ENCODE data around the gene LRRK1.
"Not testable (repeated sequence)": the region's sequence is repeated elsewhere in the genome, so short reads cannot be mapped to it uniquely, and the experiment has no call there.

LRRK1 gene

DNA sequence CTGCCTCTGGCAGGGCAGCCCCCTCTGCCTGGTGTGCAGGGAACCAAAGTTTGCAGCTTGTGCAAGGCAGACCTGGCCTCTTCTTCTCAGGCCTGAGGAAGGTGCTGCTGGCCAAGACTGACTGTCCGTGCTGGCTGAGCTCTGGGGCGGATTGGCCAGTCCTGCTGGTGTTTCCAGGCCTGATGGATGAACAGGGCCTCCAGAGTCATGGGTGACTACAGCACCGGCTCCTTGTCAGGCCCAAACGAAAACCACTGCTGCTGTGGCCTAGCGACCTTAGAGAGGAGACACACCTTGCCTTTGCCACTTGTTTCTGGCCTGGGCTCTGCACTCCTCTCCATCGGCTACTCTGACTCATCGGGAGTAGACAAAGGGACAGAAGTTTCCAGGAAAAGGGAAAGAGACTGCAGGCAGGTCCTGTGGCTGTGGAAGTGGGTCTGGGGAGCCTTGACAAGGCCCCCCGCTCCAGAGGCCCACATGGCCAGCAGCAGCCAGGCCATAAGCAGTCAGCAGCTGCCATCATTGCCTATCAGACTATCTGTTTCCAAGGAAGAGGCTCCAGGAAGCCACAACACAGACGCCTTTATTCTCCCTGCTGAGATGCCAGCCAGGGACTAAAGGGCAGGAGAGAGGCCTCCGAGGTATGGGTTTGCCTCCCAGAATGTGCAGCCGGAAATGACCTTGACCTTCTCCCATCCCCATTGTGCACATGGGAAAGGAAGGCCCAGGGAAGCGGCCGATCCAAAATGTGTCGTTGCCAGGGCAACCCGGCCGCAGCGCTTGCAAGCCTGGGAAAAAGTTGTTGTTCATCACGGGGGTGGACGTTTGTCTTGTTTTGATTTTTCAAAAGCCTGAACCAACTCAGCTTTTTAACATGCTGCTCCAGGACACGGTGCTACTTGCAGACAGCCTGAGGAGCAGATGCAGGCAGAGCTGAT lies 172.2 kb downstream of the LRRK1 start:
- no peak overlapping the region for H3K4me3 ChIP-seq (ENCODE audit: low read length)
- H3K9me3 ChIP-seq (ENCODE audit: insufficient read depth, low read length): no peaks in the 10 kb centered on the region
- H3K4me2 ChIP-seq (ENCODE audit: low read length): no peak overlapping the region
- no peaks in the 10 kb centered on the region for H3K4me1 ChIP-seq (ENCODE audit: low read length)
- no peaks in the 10 kb centered on the region for H4K20me1 ChIP-seq (ENCODE audit: insufficient read depth, low read length)
- H2AFZ ChIP-seq (ENCODE audit: low read depth, low read length): no peak overlapping the region
- H3K27me3 ChIP-seq (ENCODE audit: low read depth, low read length): peaks cover 18% of the 10 kb centered on the region
- H3K36me3 ChIP-seq (replicated peaks; ENCODE audit: low read depth, low read length): no peaks in the 10 kb centered on the region
- no peaks in the 10 kb centered on the region for H3K79me2 ChIP-seq (ENCODE audit: low read length)
- H3K27ac ChIP-seq (ENCODE audit: low read length): no peak overlapping the region
- TF ChIP-seq EZH2phosphoT487 (IDR thresholded peaks at IDR 0.05; ENCODE audit: low read depth): no peak
- TF ChIP-seq, protein P1, sequence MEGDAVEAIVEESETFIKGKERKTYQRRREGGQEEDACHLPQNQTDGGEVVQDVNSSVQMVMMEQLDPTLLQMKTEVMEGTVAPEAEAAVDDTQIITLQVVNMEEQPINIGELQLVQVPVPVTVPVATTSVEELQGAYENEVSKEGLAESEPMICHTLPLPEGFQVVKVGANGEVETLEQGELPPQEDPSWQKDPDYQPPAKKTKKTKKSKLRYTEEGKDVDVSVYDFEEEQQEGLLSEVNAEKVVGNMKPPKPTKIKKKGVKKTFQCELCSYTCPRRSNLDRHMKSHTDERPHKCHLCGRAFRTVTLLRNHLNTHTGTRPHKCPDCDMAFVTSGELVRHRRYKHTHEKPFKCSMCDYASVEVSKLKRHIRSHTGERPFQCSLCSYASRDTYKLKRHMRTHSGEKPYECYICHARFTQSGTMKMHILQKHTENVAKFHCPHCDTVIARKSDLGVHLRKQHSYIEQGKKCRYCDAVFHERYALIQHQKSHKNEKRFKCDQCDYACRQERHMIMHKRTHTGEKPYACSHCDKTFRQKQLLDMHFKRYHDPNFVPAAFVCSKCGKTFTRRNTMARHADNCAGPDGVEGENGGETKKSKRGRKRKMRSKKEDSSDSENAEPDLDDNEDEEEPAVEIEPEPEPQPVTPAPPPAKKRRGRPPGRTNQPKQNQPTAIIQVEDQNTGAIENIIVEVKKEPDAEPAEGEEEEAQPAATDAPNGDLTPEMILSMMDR (IDR thresholded peaks at IDR 0.05; ENCODE audit: low read depth, low read length): no peak
- H3K9ac ChIP-seq (ENCODE audit: low read length): no peak overlapping the region

DNA sequence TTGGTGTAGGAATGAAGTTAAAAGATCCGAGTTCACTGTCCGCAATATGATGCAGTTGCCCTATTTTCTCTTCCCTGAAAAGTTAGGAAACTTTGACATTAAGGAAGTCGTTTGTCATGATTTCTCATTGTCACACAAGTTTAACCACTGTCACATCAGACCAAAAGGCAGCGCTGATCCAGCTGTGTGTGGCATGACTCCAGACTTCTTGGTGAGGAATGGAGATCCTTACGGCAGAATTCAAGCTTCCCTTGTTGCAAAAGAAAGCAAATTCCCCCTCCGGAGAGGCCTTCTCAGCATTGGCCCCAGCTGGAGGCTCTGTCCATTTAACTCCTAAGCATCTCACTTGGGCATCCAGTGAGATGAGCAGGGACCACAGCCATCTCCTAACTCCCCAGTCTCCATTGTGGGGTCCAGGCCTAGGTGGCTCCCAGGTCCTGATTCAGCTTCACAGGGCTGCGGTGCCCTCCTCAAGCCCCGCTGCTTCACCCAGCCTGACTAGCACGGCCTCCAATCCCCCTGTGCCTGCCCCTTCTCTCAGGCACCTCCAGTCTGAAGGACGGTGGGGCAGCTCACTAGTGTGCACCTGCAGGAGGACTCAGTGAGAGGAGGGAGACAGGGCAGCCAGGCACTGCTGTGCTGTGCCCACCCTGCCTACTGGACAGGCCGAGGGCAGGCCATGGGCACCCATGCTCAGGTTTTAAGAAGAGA lies 173.2 kb downstream of the LRRK1 start:
- Histone ChIP-seq H3K27me3 (ENCODE audit: low read depth, low read length) (peaks cover 26% of the 10 kb centered on the region), H3K36me3 (replicated peaks; ENCODE audit: low read depth, low read length) (no peaks in the 10 kb centered on the region), H3K79me2 (ENCODE audit: low read length) (no peaks in the 10 kb centered on the region), H3K27ac (ENCODE audit: low read length) (no peak overlapping the region), H2AFZ (ENCODE audit: low read depth, low read length) (no peak overlapping the region), H4K20me1 (ENCODE audit: insufficient read depth, low read length) (no peaks in the 10 kb centered on the region), H3K4me3 (ENCODE audit: low read length) (no peak overlapping the region), H3K9me3 (ENCODE audit: insufficient read depth, low read length) (no peaks in the 10 kb centered on the region), H3K4me2 (ENCODE audit: low read length) (no peak overlapping the region), H3K4me1 (ENCODE audit: low read length) (no peaks in the 10 kb centered on the region), H3K9ac (ENCODE audit: low read length) (no peak overlapping the region)
- no peak for TF ChIP-seq EZH2phosphoT487 (IDR thresholded peaks at IDR 0.05; ENCODE audit: low read depth)
- TF ChIP-seq, protein P1 (IDR thresholded peaks at IDR 0.05; ENCODE audit: low read depth, low read length): no peak

DNA sequence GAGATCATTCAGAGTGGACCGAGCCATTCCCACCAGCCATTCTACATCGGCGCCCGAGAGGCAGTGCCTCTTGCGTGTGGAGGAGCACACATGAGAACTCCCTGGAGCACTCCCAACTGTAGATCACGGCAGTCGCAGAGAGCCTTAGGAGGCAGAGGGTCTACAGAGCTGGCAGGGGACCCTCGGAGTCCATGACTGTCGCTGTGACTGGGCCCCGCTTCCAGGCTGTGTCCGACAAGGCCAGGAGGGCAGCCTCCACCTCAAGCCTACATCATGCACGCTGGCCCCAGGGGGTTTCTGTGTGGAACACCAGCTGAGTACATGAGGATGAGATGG lies 173.7 kb downstream of the LRRK1 start:
- Histone ChIP-seq H3K9ac (ENCODE audit: low read length) (no peak overlapping the region), H3K4me2 (ENCODE audit: low read length) (no peak overlapping the region), H2AFZ (ENCODE audit: low read depth, low read length) (no peak overlapping the region), H3K4me3 (ENCODE audit: low read length) (no peak overlapping the region), H3K9me3 (ENCODE audit: insufficient read depth, low read length) (no peaks in the 10 kb centered on the region), H3K36me3 (replicated peaks; ENCODE audit: low read depth, low read length) (no peaks in the 10 kb centered on the region), H3K27me3 (ENCODE audit: low read depth, low read length) (peaks cover 26% of the 10 kb centered on the region), H3K27ac (ENCODE audit: low read length) (no peak overlapping the region), H4K20me1 (ENCODE audit: insufficient read depth, low read length) (no peaks in the 10 kb centered on the region), H3K79me2 (ENCODE audit: low read length) (no peaks in the 10 kb centered on the region), H3K4me1 (ENCODE audit: low read length) (no peaks in the 10 kb centered on the region)
- TF ChIP-seq EZH2phosphoT487 (IDR thresholded peaks at IDR 0.05; ENCODE audit: low read depth): no peak
- TF ChIP-seq, protein P1 (IDR thresholded peaks at IDR 0.05; ENCODE audit: low read depth, low read length): no peak

DNA sequence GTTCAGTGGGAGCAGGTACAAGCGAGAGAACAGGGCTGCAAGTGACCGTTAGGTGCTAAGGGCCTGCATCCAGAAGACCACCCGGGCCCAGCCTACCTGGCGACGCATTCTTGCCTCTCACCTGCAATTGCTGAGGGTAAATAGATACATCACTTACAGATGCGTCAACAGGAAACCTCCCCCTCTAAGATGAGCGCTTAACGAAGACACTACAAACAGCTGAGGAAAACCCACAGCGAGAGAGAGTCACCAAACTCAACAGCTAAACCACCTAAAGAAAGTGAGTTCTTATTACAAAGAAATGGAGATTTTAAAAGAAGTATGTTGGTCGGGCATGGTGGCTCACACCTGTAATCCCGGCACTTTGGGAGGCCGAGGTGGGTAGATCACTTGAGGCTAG lies 174.8 kb downstream of the LRRK1 start:
- no peak overlapping the region for H3K27ac ChIP-seq (ENCODE audit: low read length)
- H4K20me1 ChIP-seq (ENCODE audit: insufficient read depth, low read length): no peaks in the 10 kb centered on the region
- no peaks in the 10 kb centered on the region for H3K79me2 ChIP-seq (ENCODE audit: low read length)
- no peak for TF ChIP-seq EZH2phosphoT487 (IDR thresholded peaks at IDR 0.05; ENCODE audit: low read depth)
- TF ChIP-seq, protein P1 (IDR thresholded peaks at IDR 0.05; ENCODE audit: low read depth, low read length): no peak
- no peak overlapping the region for H3K4me3 ChIP-seq (ENCODE audit: low read length)
- no peak overlapping the region for H3K4me2 ChIP-seq (ENCODE audit: low read length)
- no peak overlapping the region for H3K9ac ChIP-seq (ENCODE audit: low read length)
- H3K36me3 ChIP-seq (replicated peaks; ENCODE audit: low read depth, low read length): no peaks in the 10 kb centered on the region
- H2AFZ ChIP-seq (ENCODE audit: low read depth, low read length): no peak overlapping the region
- no peaks in the 10 kb centered on the region for H3K4me1 ChIP-seq (ENCODE audit: low read length)
- peaks cover 26% of the 10 kb centered on the region for H3K27me3 ChIP-seq (ENCODE audit: low read depth, low read length)
- H3K9me3 ChIP-seq (ENCODE audit: insufficient read depth, low read length): no peaks in the 10 kb centered on the region

DNA sequence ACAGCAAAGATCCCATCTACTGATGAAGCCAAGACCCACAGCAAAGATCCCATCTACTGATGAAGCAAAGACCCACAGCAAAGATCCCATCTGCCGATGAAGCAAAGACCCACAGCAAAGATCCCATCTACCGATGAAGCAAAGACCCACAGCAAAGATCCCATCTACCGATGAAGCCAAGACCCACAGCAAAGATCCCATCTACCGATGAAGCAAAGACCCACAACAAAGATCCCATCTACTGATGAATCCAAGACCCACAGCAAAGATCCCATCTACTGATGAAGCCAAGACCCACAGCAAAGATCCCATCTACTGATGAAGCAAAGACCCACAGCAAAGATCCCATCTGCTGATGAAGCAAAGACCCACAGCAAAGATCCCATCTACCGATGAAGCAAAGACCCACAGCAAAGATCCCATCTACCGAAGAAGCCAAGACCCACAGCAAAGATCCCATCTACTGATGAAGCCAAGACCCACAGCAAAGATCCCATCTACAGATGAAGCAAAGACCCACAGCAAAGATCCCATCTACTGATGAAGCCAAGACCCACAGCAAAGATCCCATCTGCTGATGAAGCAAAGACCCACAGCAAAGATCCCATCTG lies 176.7 kb downstream of the LRRK1 start:
- not testable (repeated sequence) for H3K9me3 ChIP-seq (ENCODE audit: insufficient read depth, low read length); H3K79me2 ChIP-seq (ENCODE audit: low read length); H2AFZ ChIP-seq (ENCODE audit: low read depth, low read length); H3K36me3 ChIP-seq (replicated peaks; ENCODE audit: low read depth, low read length); H3K4me3 ChIP-seq (ENCODE audit: low read length); H3K9ac ChIP-seq (ENCODE audit: low read length); H3K4me2 ChIP-seq (ENCODE audit: low read length); H3K27ac ChIP-seq (ENCODE audit: low read length); H3K4me1 ChIP-seq (ENCODE audit: low read length); H4K20me1 ChIP-seq (ENCODE audit: insufficient read depth, low read length)
- H3K27me3 ChIP-seq (ENCODE audit: low read depth, low read length): peaks cover 26% of the 10 kb centered on the region

Data from OCI-LY3 (cell line).